Left renal cortex interstitium (tissue), 4 donors: Measurements from ENCODE around the gene ATP8B1. TPM values are rescaled to one million over a fixed set of nuclear protein-coding genes. Genes with fewer than 3 reads are reported as not detected.

Experiments used
- DNase-seq, 4 donors: peaks; one replicate each; pipeline ENCODE4 v3.0.0-alpha.2; 2013; ENCODE audit warnings: low read depth in 4 of 4, low spot score in 2 of 4, missing footprints in 1 of 4
- polyA plus RNA-seq, 4 donors: library from polyadenylated mRNA; unstranded; fragments of 120-200 nt; gene quantifications; one replicate each; pipeline ENCODE4 v1.2.1, GENCODE V29; 2013; ENCODE audit not compliant: insufficient read length in 4 of 4

The ATP8B1 gene
- polyA plus RNA-seq, 4 donors: 24.1 to 29.4 (median 26.5) TPM

DNA sequence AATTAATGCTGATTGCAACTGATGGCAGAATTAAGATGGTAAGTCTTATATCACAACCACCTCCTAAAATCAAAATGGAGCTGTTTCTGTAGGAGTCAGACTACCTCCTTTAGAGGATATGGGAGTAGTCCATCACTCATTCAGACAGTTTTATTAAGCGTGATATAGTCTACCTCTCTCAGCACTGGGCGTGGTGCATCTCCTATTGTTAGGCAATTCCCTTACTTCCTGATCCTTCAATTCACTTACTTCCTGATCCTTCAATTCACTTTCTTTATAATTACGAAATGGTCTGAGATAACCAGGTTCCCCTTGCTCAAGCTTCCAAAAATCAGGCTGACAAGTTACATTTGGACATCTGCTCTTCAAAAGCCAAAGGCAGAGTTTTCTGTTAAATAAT is 31.9 kb downstream of the ATP8B1 start:
- no peak for DNase-seq

- no peak for DNase-seq
These were observed 34.4 kb downstream of the ATP8B1 start for GRCh38 chr18:57768537-57769326.

DNA sequence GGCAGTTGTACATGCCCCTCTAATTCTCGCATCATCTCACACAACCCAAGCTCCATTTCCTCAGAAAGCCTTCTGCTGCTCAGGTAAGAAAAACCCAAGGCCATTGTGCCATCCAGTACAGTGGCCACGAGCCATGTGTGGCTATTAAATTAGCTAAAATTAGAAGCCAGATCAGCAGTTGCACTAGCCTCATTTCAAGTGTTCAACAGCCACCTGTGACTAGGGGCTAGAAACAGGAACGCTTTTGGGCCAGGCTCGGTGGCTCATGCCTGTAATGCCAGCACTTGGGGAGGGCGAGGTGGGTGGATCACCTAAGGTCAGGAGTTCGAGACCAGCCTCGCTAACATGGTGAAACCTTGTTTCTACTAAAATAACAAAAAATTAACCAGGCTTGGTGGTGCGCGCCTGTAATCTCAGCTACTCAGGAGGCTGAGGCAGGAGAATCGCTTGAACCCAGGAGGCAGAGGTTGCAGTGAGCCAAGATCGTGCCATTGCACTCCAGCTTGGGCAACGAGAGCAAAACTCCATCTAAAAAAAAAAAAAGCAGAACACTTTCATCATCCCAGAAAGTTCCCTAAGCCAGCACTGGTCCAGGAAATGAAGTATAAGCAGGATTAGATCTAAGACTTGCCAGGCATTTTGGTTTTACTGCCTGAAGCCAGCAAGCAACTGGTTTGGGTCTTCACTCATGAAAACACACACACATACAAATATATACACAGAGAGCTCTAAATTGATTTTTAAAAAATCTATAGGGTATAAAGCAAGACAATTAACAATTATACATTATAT is 35.7 kb downstream of the ATP8B1 start:
- DNase-seq: no peak

- no peak for DNase-seq
These were observed 38.1 kb downstream of the ATP8B1 start for GRCh38 chr18:57764995-57765394.

DNA sequence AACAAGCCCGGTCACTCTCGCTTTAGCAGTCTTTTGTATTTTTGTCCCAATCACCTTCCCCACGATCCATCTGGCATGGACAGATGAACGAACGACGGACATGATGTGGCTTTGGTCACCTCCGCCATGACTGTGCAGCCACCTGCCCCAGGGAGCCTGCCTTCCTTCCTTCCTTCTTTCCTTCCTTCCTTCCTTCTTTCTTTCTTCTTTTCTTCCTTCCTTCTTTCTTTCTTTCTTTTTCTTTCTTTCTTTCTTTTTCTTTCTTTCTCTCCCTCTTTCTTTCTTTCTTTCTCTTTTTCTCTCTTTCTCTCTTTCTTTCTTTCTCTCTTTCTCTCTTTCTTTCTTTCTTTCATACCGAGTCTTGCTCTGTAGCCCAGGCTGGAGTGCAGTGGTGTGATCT is 39.0 kb downstream of the ATP8B1 start:
- no peak for DNase-seq

- no peak for DNase-seq
These were observed 40.4 kb downstream of the ATP8B1 start for GRCh38 chr18:57762686-57763085.

GRCh38 chr18:57759650-57760049 is 43.5 kb downstream of the ATP8B1 start:
- no peak for DNase-seq

DNA sequence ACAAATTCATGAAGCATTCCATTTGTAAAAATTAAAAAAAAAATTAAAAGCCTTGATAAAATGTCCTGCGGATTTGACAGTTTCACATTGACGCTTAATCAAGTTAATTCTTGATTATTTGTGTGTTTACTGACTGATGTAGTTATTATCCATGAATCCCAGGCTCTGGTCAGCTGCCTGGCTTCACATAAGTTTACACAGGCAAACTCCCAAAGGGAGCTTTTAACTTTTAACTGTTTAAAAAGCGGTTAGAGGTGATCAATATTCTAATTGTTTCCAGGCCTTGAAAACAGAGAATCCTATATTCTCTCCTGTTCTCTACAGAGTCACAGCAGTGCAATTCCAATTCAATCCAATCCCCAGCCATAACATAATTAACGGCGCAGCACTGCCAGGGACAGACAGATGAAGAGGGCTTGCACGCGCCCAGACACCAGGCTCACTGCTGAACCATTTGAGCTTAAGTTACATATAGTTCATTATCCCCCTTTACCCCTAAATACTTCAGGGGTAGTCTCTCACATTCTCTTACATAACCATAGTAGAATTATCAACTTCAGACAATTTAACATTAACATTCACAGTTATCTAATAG is 47.5 kb downstream of the ATP8B1 start:
- no peak for DNase-seq

DNA sequence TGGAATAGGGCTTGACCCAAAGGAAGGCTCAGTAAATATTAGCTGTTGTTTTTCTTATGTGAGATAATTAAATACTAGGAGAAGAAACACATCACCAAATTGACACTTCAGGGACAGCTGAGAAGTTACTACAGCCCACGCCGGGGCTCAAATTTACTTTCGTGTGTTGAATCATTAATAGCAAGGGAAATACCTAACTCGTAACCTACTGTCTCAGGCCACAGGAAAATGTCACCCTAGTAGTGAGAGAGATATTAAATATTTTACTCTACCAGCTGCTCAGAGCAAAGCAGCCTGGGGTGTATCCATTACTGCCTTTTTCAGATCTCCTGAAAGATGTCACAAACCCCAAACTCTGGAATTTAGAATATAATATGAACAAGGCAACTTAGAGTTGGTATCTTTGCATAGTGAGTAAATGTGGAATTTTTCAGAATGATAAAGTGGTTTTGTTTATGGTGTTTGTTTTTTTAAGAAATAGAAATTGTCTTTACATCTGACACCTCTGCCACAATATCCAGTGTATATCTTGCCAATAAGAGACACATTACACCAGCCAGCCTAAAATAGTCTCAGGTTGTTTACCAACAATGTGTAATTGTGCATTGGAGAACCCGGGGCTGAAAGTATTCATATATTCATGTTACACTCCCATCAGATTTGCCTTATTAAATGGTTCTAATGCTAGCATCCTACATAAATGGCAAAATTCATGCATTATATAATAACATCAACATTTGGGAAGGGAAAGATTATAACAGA is 48.4 kb downstream of the ATP8B1 start:
- no peak for DNase-seq

DNA sequence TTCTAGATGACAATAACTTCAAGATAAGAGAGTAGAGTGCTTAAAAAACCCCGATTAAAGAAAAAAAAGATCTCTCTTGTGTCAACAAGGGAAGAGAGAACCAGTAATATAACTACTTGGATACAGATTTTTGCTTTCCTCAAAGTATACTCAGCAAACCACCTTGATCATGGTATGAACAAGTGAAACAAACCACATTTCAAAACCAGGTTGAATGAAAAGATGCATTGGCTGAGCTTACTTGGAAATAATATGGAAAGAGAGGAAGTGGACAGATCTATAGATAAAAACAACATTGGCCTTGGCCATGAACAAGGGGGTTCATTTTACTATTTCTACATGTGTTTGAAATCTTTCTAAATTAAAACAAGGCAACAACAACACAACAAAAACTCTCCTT is 50.1 kb downstream of the ATP8B1 start:
- DNase-seq: no peak

DNA sequence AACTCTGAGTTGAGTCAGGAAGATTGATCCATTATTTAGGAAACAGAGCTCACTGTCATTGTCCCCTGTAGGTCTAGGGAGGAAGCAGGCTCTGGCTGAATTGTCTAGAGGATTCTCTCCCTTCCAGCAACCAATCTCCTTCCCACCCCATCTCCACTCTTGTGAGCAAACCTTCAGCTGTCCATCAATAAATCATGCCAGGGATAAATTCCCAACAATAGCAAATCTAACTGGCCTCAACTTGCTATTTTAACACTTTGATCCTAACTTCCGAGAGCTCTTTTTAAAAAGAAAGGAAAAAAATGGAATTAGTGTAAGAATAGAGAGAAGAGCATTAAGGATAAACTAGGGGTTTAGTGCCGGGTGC is 53.5 kb downstream of the ATP8B1 start:
- DNase-seq: no peak

GRCh38 chr18:57748770-57749603 is 54.1 kb downstream of the ATP8B1 start:
- no peak for DNase-seq

GRCh38 chr18:57747809-57748680 is 55.1 kb downstream of the ATP8B1 start:
- no peak for DNase-seq

DNA sequence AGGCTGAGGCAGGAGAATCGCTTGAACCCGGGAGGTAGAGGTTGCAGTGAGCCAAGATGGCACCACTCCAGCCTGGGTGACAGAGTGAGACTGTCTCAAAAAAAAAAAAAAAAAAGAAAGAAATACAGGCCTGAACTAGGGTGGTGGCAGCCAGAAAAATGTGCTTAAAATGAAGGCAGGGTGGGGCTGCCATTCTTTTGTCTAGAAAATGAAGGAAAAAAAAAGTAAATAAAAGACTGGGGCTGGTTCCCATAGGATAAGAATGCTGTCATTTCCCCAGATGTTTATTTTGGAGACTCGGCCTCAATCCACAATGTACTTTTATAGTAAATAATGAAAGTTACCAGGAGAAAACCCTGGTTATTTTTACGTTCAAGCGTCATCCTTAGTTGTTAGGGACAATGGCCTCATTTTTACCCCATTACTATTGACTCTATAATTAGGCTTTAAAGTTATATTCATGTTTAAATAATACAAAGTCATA is 58.9 kb downstream of the ATP8B1 start:
- DNase-seq: no peak

- no peak for DNase-seq
These were observed 60.1 kb downstream of the ATP8B1 start for GRCh38 chr18:57743008-57743407.

- DNase-seq: no peak
These were observed 61.8 kb downstream of the ATP8B1 start for GRCh38 chr18:57741273-57741672.

DNA sequence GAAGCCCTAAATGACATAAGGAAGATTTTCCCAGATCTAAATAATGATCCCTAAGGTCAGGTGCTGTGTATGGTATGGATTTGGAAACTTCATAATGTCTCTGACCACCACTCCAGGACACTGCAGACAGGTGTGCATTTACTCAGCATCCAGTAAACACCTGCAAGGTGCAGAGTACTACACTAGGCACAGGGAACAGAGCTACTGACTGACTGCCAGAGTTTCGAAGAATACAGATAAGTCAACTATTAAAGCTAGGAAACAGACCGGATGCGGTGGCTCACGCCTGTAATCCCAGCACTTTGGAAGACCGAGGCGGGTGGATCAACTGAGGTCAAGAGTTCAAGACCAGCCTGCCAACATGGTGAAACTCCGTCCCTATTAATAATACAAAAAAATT is 65.0 kb downstream of the ATP8B1 start:
- DNase-seq: no peak

GRCh38 chr18:57737400-57738060 is 65.6 kb downstream of the ATP8B1 start:
- no peak for DNase-seq
